LHCN-M2 (cell line): ENCODE data around the gene VPREB3. TPM values are rescaled to one million over a fixed set of nuclear protein-coding genes. Genes with fewer than 3 reads are reported as not detected.
A peak's percentile ranks its signal among the peaks of the same experiment; 100 is the strongest.

Experiments
- DNase-seq: peaks from one replicate; pipeline ENCODE4 v3.0.0-alpha.2; 2012; ENCODE audit warnings: low read depth
- total RNA-seq: library from RNA; depleted of rRNA; stranded (reverse); fragments of >200 nt; gene quantifications from 2 replicates; pipeline ENCODE4 v1.2.3, GENCODE V29; 2014

The VPREB3 gene
- total RNA-seq, 1 experiment from 2014 or later, result not detected

DNA sequence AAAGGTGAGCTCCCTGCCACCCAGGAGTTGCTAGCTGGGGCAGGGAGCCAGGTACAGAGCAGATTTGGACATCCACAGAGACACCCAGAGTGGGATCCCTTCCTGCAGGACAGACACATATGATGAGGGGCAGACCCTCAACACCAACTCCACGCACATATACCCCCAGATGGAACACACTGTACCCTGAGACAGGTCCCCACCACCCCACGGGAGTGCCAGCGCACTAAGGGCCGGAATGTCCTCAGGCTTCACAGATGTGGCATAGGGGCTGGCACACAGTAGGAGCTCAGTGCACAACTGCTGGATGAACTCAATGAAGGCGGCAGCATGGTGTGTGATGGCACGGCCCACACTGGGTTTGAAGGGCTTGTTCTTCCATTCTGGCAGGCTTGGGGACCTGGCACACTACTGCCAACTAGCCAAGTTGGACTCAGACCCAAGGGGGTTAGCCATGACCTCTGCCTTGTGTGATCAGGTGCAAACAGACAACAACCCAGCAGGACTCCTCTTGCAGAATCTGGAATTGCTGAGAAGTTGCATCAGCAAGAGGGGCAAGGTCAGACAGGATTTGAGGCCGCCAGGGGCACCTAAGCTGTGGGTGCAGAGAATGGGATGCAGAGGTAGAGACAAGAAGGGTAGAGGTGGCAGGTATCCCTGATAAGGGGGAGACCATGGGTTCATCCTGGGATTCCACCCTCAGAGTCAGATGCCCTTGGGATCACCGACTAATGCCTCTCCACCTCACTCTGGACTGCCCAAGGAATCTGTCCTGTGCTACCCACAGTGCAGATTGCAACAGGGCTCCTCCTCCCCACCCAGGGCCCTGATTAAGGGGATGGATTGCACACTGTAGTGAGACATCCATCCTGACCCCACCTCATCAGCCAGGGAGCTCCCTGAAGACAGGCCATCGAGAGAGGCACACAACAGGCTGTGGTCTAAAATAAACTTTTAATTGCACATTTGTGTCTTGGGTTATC, 11.0 kb upstream of the VPREB3 start:
- DNase-seq, result no peak

DNA sequence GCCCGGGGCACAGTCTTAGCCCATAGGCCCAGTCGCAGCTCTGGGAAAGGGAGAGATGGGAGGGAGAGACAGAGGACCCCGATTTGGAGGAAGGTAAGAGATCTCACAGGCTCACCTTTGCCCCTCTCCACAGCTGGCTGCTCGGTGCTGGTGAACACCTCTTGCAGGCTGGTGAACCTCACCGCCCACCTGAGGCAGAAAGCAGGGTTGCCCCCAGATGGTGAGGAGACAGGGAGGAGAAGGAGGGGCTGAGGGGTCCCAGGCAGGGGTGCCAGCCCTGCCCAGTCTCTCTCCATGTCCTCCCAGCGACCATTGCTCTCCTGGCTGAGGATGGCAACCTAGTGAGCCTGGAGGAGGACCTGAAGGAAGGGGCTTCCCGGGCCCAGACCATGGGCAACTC, 9.7 kb upstream of the VPREB3 start:
- no peak for DNase-seq

DNA sequence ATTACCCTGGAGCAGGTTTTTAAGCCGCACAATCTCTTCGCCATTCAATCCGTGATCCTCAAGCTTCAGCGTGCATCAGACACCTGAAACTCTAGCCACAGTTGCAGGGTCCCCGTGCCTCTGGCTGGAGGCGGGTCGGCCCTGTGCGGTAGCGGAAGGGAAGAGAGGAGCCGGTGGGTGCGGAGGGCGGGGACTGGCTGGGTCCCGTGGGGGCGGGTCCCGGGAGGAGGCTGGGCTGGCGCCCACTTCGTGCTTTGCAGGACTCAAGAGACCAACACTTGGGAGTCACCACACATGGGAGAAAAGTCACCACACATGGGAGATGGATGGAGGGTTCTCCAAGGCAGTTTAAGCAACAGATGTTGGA, 9.3 kb upstream of the VPREB3 start:
- DNase-seq, result no peak

DNA sequence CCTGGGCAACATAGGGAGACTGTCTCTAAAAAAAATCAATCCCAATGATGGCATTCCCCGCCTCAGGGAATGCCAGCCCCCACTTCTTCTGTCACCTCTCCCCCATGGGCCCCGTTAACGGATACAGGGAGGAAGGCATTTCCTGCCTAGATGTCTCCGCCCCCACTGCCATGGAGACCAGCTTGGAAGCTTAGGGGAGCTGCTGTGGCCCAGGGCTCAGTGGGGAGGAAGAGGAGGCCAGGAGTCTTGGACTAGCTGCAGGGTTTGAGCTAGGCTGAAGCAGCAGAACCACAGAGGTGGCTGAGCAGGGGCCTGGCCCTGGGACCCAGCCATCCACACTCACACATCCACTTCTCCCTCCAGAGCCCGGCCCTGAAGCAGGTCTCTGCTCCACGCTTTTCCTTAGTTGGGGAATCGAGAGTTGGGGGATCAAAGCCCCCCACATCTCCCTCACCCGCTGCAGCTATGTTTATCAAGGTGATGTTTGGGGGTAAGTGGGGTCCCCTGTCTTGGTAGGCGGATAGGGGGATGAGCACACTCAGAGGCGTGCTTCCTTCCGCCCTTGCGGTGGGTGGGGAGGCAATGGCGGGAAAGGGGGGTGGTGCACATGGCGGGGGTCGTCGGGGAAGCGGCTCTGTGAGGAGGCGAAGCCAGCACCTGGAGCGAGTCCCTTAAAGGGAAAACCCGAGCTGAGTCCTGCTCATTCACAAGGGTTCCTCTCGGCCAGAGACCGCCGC, 8.8 kb upstream of the VPREB3 start, which contains the start of gene C22orf15:
Gene C22orf15 (plus strand): TSS at position 149 of the 737 bp plus-strand sequence. CDS start 317 bp downstream, at position 466.
- no peak for DNase-seq

DNA sequence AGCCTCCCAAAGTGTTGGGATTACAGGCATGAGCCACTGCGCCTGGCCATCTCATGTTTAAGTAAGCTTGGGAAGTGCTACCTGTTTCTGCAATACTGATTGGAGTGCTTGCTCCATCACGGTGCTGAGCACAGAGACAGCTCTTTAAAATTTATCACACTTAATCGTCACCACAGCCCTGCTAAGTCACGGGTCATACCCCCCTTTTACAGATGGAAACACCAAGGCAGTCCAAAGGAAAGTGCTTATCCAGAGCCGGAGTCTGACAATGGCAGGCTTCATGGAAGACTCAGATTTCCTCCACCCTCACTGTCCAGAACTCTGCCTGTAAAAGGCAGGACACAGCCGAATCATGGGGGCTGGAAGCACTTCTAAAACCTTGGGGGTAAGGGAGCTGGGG, 5.8 kb upstream of the VPREB3 start:
- DNase-seq, result no peak

DNA sequence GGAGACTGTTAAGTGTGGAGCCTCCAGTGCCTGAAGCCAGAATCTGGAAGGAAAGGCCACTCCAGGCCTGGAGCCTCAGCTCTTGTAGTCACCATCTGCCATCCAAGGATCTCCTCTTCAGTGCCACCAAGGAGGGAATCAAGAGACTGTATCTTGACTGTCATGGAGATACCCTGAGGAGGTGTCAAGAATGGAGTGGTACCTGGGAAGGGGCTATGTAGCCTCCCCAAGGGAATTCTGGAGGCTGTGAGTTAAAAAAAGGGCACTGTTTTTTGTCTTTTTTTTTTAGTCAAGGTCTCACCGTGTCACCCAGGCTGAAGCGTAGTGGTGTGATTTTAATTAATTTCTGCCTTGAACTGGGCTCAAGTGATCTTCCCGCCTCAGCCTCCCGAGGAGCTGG, 5.3 kb upstream of the VPREB3 start:
- no peak for DNase-seq

DNA sequence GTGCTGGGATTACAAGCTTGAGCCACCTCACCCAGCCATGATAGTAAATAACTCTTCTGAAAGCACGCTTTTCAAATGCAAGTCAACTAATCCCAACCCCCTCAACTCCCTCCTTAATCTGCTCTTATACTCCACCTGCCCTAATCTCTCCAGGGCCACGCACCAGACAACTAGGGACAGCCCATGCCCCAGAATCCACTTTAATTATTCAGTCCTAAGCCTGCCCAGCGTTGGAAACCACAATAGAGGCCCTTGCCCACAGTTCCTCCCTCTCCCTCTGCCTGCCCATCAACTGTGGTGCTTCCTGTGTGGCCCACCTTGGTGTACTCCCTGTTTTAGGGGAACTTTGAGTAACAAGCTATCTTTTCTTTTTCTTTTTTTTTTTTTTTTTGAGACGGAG, 2.7 kb upstream of the VPREB3 start:
- no peak for DNase-seq

DNA sequence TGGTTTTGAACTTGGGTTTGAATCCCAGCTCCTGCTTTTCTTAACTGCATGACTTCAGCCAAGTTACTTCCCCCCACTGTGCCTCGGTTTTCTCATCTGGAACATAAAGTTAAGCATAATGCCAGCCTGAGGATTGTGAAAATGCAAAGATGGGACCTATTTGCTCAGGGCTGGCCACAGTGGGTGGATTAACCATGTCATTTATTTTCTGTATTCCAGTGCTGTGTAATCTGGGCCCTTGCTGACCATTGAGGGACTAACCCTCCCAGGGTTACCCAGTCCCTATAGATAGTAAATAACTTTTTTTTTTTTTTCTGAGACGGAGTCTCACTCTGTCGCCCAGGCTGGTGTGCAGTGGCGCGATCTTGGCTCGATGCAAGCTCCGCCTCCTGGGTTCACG, 1.5 kb upstream of the VPREB3 start:
- DNase-seq, result no peak

DNA sequence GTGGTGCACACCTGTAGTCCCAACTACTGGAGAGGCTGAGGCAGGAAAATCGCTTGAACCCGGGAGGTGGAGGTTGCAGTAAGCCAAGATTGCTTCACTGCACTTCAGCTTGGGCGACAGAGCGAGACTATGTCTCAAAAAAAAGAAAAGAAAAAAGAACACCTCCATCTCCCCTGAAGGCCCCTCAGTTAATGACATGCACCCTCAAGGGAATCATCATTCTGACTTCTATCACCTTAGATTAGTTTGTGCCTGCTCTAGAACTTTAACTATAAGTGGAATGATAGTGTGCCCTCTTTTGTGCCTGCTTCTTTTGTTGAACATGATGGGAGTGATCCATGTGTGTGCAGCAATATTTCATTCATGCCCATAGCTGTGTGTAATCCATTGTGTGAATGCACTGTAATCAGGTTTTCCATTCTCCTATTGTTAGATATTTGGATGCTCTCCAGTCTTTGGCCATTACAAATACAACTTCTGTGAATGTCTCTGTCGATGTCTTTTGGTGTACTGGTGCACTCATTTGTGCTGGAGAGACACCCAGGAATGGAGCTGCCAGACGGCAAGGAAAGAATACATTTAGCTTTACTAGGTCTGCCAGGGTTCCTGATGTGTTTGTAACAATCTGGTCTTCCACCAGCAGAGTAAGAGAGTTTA, 883 bp upstream of the VPREB3 start:
- no peak for DNase-seq

DNA sequence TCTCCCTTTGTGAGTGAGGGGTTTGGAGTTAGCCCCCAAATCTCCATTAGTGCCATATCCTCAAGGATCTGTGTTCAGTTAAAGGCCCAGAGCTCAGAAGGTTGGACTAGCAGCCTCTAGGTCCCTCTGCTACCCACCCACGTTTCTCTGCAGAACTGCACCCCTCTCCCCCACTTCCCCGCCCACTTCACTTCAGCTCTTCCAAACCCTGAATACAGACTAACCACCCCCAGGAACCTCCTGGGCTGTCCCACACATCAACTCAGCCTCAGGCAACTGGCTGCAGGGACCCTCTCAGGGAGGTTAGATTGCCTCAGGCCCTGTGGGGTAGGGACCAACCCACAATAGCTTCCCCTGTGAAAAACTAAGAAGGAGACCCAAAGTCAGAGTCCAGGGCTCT, 840 bp downstream of the VPREB3 start:
- DNase-seq, result no peak

DNA sequence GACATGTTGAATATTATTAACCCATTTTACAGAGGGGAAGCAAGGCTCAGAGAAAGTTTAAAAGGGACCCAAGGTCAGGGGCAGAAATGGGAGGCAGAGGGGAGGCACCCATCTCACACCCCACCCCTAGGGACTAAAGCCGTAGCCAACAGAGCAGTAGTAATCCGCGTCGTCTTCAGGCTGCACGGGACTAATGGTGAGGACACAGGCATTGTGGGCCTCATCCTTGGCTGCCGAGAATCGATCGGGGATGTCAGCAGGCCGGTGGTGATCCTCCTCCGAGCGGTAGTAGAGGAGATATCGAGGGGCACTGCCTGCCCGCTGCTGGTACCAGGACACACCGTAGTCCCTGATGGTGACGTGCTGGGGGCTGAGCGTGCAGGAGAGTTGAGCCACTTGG, 1.5 kb downstream of the VPREB3 start:
- DNase-seq, result no peak

DNA sequence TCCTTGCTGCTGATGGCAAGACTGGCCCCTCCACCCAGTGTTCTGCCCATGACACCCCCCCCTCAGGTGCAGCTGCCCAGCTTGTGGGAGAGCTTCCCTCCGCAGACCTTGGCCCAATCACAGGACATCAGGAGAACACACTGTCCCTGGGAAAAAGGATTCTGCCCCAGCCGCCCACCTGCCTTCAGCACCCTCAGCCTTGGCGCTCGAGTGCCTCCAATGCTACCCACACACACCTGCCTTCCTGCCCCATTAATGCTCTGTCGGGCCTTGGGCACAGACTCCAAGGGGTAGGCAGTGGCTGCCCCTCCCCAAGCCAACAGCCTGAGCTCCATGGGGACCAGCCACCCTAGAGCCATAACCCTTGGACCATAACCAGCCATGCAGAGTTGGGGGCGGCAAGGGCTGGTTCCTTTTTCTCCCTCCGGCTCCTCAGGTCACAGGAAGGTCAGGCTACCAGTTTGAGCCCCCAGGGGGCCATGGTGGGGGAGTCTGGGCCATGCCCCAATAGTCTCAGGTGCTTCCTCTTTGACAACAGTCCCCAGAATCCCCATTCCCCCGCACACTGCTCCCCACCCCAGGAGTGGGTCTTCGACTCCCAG, 2.0 kb downstream of the VPREB3 start:
- DNase-seq, result no peak

DNA sequence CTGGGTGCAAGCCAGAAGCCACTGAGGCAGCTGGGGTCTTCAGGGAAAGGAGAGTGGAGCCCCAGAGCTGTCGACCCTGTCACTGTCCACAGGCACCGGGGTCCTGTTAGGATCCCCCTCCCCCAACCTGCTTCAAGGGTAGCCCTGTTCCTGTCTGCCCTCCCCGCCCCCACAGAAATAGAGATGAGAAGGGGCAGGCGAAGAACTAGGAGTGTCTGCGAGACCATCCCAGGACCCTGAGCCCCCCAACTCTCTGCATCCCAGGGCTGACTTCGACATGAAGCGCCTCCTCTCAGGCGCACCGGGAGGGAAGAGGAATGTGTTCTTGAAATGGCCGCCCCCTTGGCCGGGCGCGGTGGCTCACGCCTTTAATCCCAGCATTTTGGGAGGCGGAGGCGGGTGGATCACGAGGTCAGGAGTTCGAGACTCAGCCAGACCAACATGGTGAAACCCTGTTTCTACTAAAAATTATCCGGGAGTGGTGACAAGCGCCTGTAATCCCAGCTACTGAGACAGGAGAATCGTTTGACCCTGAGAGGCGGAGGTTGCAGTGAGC, 2.7 kb downstream of the VPREB3 start:
- no peak for DNase-seq

DNA sequence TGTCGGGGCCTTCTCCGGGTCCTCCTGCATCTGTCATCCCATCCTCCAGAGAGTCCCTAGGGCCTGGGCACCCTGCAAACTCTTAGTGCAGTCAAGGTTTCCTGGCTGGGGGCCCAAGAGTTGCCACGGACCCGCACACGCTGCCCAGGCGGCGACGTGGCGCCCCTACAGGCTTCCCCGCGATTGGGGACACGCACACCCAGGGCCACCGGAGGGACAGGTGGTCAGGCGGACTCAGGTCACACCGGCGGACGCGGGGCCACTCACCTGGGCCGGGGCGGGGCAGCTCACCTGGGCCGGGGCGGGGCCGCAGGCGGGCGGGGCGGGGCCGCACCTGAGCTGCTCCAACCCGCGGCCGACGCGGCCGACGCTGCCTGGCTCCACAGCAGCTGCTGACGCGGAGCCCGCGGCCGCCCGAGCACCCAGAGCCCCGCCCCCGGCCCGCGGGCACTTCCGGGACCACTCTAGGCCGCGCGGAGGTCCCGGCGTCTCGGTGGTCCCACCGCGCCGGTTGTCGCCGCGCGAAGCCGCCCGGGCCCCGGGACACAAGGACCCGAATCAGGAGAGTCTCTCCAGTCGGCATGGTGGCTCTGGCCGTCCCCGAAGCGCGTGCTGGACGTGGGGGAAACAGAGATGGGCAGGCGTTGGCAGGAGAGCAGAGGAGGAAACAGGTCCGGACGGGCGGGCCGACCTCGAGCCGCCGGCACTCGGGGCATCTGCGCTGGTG, 3.3 kb downstream of the VPREB3 start, which contains the start of gene ZNF70:
Gene ZNF70 (minus strand): TSS at position 399 of the 727 bp plus-strand sequence. CDS start 5,972 bp downstream, outside the sequence.
- peak; percentile 63 for DNase-seq

DNA sequence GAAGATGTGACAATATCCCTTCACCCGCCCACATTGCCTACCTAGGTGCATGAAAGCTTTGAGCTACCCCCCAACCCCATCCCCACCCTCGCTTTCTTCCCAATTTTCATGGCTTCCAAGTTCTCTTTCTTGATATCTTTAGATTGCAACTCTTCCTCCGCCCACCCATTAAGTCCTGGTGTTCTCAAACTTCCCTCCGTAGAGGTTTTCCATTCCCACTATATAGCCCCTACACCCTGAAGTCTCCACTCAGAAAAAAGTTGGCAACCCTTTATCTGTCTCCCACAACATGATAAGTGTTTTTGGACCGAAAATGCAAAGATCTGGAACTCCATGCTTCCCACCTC, 3.9 kb downstream of the VPREB3 start:
- no peak for DNase-seq

DNA sequence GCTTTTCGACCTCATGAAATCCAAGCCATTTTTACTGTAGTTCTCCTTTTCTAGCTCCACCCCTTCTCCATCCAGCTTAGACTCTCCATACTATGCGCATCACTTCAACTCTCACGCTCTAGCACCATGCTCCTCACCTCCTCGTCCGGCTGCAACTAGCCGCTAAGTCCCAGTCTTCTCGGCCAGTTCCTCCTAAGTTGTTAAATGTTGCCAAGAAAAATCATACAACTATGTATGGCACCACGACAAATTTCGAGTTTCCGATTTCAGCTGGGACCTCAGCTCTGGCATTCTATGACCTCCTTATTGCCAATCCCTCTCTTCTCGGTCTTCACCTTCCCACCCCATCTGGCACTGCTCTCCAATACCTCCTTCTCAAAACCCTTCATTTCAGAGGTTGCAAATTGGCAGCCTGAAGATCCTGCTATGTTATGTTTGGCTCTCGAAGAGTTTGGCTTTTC, 4.4 kb downstream of the VPREB3 start:
- DNase-seq, result no peak

DNA sequence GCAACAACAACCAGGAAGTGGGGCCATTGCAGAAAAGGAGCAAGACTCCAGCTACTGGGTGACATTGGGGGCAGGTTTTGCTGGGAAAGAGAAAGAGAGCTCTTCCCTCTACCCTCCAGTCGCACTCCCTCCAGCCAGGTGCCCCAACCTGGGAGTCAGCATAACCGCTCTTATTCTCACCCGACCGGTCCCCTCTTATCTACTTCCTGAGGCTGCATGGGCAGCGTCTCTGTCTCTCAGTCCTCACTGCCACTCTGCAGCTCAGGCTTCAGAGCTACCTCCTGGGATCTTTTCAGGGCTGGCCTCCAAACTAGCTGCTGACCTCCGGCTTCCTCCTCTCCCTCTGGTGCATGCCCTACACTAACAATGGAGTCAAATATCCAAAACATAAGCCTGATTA, 8.4 kb downstream of the VPREB3 start:
- no peak for DNase-seq

DNA sequence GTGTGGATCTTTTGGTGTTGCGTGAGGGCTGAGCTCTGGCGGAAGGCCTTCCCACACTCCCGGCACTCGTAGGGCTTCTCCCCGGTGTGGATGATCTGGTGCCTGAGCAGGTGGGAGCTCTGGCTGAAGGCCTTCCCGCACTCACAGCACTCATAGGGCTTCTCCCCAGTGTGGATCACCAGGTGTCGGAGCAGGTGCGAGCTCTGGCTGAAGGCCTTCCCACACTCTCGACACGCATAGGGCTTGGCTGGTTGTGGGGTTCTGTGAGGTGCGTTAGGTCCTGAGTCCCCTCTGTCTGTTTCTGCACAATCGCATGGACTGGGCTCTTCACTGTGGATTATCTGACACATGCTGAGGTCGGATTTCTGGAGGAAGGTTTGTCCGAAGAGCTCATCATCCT, 9.7 kb downstream of the VPREB3 start:
- DNase-seq, result no peak

DNA sequence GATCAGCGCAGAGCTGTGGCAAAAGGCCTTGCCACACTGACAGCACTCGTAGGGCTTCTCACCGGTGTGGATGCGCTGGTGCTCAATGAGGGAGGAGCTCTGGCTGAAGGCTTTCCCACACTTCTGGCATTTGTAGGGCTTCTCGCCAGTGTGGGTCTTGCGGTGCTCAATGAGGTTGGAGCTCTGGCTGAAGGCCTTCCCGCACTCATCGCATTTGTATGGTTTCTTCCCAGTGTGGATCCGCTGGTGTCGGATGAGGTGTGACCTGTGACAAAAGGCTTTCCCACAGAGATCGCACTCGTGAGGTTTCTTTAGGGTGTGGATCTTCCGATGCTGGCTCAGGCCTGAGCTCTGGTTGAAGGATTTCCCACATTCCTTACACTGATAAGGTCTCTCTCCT, 10.2 kb downstream of the VPREB3 start:
- no peak for DNase-seq

DNA sequence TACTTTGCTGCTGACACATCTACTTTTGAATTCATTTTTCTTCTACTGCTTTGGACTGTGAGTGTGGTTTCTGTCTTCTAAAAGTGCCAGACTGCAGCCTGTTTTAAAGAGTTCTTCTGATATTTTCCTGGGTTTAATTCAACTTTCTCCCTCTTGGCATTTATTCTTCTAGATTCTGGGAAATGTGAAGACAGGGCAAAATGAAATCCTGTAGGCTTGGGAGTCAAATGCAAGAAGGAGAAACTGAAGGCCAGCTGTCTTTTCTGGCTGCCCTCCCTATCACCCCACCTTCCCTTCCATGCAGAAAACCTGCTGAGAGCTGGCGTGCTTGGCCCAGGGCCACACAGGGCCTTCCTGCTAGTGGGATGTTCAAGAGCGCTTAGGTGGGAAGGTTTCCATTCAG, 10.9 kb downstream of the VPREB3 start:
- no peak for DNase-seq
